Suprapubic skin (tissue), 4 donors: ENCODE data around the gene FMN1.

ENCODE experiments used
- EP300 ChIP-seq: sonication (generic); formaldehyde crosslinking; IDR thresholded peaks from one replicate; pipeline ENCODE4 v1.6.1; 2017; ENCODE audit warnings: antibody characterized with exemption
- POLR2A ChIP-seq, 2 donors: fragments of 450-650 bp; IDR thresholded peaks; one replicate each; pipeline ENCODE4 v1.6.1; 2017; ENCODE audit warnings: antibody characterized with exemption in 2 of 2, mild to moderate bottlenecking in 2 of 2, moderate library complexity in 2 of 2
- POLR2AphosphoS5 ChIP-seq, 3 donors: sonication (generic); formaldehyde crosslinking; IDR thresholded peaks; one replicate each; pipeline ENCODE4 v1.6.1; 2017; ENCODE audit warnings: antibody characterized with exemption in 3 of 3
- TF ChIP-seq, protein P1 (sequence below), 2 donors: fragments of 200-600 bp in 1 of 2; fragments of 450-650 bp in 1 of 2; sonication (generic) in 1 of 2; IDR thresholded peaks; one replicate each; pipeline ENCODE4 v1.5.1; 2016 to 2019; ENCODE audit warnings: antibody characterized with exemption in 2 of 2, mild to moderate bottlenecking in 1 of 2, moderate library complexity in 1 of 2

DNA sequence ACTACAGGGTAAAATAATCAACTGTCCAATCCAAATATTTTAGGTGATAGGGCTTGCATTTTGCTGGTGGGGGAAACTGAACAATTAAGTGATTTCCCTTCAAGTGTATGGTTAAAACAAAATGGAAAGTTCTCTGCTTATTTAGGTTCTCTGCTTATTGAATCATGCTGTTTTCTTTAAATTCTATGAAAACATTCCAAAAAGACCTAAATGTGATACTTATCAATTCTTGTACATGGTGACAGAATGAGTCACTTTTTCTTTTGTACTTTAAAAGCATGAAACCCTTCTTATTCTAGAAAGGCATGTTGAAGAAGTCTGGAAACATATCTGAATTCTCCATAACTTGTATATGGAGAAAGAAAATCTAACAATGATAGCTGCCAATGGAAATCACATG, 192.6 kb downstream of the FMN1 start:
- TF ChIP-seq, protein P1, sequence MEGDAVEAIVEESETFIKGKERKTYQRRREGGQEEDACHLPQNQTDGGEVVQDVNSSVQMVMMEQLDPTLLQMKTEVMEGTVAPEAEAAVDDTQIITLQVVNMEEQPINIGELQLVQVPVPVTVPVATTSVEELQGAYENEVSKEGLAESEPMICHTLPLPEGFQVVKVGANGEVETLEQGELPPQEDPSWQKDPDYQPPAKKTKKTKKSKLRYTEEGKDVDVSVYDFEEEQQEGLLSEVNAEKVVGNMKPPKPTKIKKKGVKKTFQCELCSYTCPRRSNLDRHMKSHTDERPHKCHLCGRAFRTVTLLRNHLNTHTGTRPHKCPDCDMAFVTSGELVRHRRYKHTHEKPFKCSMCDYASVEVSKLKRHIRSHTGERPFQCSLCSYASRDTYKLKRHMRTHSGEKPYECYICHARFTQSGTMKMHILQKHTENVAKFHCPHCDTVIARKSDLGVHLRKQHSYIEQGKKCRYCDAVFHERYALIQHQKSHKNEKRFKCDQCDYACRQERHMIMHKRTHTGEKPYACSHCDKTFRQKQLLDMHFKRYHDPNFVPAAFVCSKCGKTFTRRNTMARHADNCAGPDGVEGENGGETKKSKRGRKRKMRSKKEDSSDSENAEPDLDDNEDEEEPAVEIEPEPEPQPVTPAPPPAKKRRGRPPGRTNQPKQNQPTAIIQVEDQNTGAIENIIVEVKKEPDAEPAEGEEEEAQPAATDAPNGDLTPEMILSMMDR (IDR thresholded peaks at IDR 0.05): no peak
- TF ChIP-seq POLR2AphosphoS5 (IDR thresholded peaks at IDR 0.05): no peak
- TF ChIP-seq EP300: no peak
- TF ChIP-seq POLR2A (IDR thresholded peaks at IDR 0.05): no peak
